ENCODE measurements around the gene HRH1.

- no peak for TF ChIP-seq EZH2 (IDR thresholded peaks at IDR 0.05; ENCODE audit: borderline replicate concordance, insufficient read depth, low read depth, low read length, poor library complexity, severe bottlenecking)
- TF ChIP-seq CTCF (IDR thresholded peaks at IDR 0.05) = no peak
These were observed 133.1 kb downstream of the HRH1 start for GRCh38 chr3:11287404-11287803.
